ENCODE data around the gene DRD2.

DNA sequence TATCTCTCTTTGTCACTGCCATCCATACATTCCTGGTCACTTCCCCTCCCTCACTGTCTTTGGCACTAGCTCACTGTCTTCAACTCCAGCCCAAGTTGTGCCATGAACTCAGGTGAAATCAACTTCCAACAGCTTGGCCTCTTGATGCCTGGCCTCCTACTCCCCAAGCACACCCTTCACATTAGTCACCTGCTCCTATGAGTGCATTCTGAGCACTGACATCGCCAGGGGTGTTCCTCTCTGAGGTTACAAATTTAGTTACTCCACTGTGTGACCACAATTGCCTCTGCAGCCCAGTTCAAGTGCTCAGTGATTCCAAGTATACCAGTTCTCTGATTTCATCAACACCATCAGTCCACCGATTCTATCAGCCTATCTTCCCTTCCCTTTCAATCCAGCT is 10.8 kb downstream of the DRD2 start:
- TF ChIP-seq POLR2A (IDR thresholded peaks at IDR 0.05): no peak
- TF ChIP-seq EP300 (IDR thresholded peaks at IDR 0.05): no peak
- TF ChIP-seq, protein P1, sequence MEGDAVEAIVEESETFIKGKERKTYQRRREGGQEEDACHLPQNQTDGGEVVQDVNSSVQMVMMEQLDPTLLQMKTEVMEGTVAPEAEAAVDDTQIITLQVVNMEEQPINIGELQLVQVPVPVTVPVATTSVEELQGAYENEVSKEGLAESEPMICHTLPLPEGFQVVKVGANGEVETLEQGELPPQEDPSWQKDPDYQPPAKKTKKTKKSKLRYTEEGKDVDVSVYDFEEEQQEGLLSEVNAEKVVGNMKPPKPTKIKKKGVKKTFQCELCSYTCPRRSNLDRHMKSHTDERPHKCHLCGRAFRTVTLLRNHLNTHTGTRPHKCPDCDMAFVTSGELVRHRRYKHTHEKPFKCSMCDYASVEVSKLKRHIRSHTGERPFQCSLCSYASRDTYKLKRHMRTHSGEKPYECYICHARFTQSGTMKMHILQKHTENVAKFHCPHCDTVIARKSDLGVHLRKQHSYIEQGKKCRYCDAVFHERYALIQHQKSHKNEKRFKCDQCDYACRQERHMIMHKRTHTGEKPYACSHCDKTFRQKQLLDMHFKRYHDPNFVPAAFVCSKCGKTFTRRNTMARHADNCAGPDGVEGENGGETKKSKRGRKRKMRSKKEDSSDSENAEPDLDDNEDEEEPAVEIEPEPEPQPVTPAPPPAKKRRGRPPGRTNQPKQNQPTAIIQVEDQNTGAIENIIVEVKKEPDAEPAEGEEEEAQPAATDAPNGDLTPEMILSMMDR (IDR thresholded peaks at IDR 0.05): no peak
